Activated naive CD4-positive, alpha-beta T cell treated with anti-CD3 and anti-CD28 coated beads, Interleukin-2, amount 50 U/mL, for 16 hours (primary cell): ENCODE measurements around the gene ASMTL.
"Not testable (repeated sequence)": the region's sequence is repeated elsewhere in the genome, so short reads cannot be mapped to it uniquely, and the experiment has no call there.

ENCODE experiments used
- DNase-seq: peaks from one replicate; pipeline ENCODE4 v3.0.0-alpha.2; 2020

The ASMTL gene

DNA sequence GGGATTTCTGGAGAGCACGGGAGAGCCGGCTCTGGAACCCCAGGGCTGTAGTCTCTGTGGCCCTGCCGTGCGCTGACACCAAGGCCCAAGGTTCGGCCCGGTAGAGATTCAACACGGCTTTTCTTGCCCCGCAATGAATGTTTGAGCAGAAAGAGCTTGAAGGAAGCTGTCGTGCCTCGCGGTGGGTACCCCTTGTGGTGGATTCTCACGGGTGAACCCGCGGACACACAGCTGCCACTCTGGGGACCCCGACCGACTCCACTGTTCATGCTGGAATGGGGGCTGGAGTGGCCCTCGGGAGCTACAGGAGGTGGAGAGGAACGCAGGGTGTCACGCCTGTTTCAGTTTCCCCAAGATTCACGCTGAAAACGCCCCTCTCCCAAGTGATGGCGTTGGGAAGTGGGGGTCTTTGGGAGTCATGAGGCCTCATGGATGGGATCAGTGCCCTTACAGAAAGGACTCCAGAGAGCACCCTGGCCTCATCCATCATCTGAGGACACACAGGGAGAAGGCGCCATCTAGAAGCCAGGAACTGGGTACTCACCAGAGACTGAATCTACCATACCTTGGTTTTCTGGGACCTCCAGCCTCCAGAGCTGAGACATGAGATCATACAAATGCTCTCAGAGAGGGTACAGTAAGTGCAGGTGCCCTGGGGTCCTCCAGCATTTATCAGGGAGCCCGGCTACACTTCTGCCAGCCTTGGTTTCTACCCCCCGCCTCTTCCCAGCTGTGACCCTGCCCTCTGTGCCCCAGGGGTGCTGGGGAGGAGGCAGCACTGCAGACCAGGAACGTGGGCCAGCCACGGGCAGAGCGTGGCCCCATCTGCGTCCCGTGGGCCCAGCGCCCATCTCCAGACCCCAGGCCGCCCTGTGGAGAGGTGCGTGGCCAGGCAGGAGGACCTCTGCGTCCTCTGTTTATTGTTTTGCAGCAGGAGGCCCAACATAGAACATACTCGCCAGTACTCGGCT lies 67.2 kb downstream of the ASMTL start:
- DNase-seq: peak; percentile 7

DNA sequence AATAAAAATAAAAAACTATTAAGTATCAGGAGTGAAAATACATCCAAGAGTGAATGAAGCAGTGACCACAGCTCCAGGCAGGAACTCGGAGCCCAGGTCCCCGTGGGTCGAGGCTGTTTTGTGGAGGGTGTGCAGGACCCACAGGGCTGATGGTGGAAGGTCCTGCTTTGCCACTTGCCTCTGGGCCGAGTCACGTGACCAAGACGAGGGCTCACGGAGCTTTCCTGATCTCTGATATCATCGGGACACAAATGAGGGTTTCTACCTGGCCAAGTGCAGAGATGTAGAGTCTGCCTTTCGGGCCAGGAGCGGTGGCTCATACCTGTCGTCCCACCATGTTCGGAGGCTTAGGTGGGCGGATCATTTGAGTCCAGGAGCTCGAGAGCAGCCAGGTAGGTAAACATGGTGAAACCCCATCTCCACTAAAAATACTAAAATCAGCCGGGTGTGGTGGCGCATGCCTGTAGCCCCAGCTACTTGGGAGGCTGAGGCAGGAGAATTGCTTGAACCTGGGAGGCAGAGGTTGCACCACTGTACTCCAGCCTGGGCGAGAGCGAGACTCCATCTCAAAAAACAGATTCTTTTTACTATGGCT lies 68.0 kb downstream of the ASMTL start:
- DNase-seq: no peak

DNA sequence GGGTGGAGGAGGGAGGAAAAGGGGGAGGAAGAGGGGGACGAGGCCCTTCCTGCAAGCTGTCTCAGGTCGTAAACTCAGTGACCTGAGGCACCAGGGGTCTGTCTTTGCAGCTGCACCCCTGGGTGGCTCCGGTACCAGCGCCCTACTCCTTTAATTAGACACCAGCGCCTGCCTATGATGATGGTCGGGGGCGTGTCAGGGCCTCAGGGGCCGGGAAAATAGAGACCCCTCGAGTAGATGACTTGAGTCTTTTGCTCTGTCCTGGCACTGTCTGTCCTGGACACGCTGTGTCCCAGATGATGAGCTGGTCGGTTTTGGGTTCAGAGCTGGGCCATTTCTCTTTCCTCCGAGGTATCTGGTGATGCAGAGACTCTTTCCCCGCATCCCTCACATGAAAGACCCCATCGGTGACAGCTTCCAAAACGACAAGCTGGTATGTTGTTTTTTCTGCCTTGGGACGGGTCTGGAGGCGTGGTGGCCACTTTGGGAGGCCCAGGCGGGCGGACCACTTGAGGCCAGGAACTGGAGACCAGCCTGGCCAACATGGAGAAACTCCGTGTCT lies 72.0 kb downstream of the ASMTL start:
- DNase-seq: no peak

DNA sequence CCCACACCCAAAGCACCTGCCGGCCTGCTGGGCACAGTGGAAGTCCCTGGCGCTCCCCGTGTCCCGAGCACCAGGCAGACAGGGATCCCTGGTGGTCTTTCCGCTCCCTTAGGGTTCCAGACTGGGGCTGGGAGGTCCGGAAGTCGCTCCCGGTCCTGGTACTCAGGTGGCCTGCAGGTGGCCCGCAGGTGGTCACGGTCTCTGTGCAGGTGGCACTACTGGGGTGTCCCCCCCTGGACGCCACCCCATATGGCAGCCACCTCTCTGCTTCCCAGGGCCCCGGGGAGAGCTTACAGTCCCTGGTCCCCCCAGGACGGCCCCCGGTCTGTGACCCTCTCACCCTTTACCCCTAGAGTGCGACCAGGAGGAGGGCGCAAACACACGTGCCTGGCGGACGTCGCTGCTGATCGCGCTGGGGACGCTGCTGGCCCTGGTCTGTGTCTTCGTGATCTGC lies 74.4 kb downstream of the ASMTL start:
- no peak for DNase-seq

DNA sequence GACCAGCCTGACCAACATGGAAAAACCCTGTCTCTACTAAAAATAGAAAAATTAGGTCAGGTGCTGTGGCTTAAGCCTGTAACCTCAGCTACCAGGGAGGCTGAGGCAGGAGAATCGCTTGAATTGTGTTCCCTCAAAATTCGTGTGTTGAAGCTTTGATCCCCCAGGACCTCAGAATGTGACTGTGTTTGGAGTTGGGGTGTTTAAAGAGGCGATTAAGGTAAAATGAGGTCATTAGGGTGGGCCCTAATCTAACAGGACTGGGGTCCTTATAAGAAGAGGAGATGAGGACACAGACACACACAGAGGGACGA lies 84.4 kb downstream of the ASMTL start:
- DNase-seq: no peak

DNA sequence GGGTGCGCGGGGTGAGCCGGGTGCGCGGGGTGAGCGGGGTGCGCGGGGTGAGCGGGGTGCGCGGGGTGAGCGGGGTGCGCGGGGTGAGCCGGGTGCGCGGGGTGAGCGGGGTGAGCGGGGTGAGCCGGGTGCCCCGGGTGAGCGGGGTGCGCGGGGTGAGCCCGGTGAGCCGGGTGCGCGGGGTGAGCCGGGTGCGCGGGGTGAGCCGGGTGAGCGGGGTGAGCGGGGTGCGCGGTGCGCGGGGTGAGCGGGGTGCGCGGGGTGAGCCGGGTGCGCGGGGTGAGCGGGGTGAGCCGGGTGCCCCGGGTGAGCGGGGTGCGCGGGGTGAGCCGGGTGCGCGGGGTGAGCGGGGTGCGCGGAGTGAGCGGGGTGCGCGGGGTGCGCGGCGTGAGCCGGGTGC lies 86.3 kb downstream of the ASMTL start:
- DNase-seq: not testable (repeated sequence)

DNA sequence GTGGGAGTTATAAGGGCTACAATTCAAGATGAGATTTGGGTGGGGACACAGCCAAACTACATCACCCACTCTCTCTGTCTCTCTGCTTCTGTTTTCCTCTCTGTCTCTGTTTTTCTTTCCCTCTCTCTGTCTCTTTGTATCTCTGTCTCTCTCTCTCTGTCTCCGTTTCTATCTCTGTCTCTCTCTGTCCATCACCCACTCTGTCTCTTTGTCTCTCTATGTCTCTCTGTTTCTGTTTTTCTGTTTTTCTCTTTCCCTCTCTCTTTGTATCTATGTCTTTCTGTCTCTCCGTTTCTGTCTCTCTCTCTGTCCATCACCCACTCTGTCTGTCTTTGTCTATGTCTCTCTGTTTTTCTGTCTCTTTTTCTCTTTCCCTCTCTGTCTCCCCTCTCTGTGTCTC lies 90.8 kb downstream of the ASMTL start:
- no peak for DNase-seq

DNA sequence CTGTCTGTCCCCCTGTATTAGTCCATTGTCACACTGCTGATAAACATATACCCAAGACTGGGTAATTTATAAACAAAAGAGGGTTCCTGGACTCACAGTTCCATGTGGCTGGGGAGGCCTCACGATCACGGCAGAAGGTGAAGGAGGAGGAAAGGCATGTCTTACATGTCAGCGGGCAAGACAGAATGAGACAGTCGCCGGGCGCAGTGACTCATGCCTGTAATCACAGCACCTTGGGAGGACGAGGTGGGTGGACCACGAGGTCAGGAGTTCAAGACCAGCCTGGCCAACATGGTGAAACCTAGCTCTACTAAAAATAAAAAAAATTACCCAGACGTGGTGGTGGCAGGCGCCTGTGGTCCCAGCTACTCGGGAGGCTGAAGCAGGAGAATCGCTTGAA lies 91.4 kb downstream of the ASMTL start:
- no peak for DNase-seq

DNA sequence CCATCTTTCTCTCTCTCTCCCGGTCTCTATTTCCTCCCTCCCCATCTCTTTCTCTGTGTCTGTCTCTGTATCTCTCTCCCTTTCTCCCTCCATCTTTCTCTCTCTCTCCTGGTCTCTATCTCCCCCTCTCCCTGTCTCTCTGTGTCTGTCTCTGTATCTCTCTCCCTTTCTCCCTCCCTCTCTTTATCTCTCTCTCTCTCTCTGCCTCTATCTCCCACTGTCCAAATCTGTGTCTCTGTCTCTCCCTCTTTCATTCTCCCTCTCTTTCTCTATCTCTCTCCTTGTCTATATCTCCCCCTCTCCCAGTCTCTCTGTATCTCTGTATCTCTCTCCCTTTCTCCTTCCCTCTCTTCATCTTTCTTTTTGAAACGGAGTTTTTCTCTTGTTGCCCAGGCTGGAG lies 92.5 kb downstream of the ASMTL start:
- no peak for DNase-seq

DNA sequence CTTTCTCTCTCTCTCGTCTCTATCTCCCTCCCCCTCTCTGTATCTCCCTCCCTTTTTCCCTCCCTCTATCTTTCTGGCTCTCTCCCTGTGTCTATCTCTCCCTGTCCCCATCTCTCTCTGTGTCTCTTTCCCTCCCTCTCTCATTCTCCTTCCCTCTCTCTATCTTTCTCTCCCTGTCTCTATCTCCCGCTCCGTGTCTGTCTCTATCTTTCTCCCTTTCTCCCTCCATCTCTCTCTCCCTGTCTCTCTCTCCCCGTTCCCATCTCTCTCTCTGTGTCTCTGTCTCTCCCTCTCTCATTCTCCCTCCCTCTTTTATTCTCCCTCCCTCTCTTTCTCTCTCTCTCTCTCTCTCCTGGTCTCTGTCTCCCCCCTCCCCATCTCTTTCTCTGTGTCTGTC lies 93.2 kb downstream of the ASMTL start:
- no peak for DNase-seq

DNA sequence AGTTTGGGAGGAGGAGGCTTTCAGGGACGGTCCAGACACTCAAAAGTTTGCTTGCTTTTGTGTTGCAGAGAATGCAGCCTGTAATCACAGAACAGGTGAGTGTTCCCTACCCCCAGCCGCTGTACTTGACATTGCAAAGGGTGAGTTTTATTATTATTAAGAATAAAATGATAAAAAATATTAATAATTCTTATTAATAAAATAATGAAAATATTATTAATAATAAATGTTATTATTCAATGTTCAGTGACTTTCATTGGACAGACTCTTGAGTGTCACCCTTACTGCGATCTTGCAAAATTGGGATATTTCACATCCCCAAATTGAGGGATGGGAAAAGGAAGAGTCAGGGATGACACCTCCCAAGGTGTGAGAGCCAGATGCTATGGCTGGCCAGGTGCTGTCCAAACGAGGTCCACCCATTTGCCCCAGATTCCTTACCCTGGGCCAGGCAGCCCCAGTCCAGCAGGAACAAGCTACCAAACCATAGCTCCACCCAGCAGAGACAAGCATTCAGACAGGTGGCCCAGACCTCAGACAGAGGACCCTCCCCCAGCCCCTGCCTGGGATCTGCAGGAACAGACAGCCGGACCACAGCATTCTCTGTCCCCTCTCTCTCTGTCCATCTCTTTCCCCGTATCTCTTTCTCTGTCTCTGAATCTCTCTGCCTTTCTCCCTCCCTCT lies 93.8 kb downstream of the ASMTL start:
- no peak for DNase-seq

DNA sequence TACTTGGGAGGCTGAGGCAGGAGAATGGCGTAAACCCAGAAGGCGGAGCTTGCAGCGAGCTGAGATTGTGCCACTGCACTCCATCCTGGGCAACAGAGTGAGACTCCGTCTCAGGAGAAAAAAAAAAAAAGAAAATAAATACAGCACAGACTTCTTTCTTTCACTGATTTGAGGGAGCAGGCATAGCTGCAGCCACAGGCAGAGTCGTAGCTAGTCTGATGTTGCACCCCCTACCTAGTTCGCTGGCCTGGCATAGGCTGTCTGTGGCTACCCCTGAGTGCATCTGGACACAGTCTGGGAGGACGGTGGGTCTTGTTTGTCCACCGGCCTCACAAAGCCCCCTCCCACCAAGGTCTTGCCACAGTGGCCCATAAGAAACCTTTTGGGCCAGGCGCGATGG lies 94.7 kb downstream of the ASMTL start:
- DNase-seq: no peak

DNA sequence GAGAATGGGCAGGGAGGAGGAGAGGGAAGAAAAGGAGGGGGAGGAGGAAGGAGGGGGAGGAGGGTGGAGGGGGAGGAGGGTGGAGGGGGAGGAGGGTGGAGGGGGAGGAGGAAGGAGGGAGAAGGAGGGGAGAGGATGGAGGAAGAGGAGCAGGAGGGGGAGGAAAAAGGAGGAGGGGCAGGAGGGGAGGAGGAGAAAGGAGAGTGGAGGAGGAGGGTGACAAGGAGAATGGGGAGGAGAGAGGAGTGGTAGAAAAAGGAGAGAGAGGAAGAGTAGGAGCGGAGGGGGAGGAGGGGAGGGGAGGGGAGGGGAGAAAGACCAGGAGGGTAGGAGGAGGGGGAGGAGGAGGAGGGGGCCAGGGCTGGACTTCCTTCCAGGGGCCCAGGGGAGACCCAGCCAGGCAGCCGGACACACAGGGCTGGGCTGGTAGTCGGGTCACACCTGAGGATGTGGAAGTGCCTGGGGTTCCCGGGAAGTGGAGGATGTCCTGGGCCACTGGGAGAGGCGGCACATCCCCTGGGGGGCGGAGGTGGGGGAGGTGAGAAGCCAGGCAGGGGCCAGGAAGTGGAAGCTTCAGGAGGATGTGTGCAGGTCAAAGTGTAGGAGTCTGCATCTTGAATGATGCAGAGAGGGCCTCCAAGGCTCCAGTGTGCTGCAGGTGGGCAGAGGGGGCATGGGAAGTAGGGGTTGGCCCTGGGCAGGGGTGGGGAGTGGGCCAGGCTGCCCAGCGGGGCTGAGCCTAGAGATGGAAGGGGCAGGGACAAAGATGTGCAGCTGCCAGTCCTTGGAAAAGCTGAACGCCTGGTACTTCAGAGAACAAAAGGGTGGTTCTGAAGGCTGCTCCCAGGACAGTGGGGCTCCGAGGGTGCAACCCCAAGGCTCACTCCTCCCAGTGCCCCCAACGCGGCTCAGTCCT lies 97.3 kb downstream of the ASMTL start:
- DNase-seq: no peak

DNA sequence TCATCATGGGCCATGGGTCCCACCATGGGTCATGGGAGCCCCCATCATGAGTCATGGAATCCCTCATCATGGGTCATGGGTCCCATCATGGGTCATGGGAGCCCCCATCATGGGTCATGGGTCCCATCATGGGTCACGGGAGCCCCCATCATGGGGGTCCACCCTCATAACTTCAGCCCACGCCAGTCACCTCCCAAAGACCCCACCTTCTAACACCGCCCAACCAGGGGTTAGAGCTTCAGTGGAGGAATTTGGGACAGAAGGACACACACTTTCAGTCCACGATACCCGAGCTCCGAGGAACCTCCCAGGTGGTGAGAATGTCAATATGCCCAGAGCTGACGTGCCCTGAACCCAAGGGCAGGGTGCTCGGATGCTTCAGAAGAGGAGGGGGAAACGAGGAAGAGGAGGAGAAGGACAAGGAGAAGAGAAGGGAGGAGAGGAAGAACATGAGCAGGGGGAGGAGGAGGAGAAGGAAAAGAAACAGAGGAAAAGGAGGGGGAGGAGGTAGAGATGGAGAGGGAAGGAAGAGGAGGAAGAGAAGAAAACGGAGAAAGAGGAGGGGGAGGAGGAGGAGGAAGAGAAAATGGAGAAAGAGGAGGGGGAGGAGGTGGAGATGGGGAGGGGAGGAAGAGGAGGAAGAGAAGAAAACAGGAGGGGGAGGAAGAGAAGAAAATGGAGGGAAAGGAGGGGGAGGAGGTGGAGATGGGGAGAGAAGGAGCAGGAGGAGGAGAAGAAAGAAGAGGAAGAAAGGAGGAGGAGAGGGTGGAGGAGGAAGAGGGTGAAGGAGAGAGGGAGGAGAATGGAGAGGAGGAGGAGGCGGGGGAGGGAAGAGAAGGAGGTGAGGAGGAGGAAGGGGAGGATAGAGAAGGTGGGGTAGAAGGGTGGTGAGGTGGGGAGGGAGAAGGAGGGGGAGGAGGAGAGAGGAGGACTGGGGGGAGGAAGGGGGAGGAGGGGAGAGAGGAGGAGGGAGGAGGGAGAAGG lies 98.4 kb downstream of the ASMTL start:
- DNase-seq: no peak
